HEK293T (cell line): Measurements from ENCODE around the gene MEF2C.

Experiments used
- CTCF ChIA-PET: fragments of 350-600 bp; formaldehyde crosslinking; extraction: SDS; loops from one replicate; lab custom pipeline; 2021; ENCODE audit warnings: antibody characterized with exemption, inconsistent platforms; lab: Yijun Ruan, JAX
- POLR2A ChIA-PET: fragments of 350-600 bp; formaldehyde crosslinking; extraction: SDS; loops from one replicate; lab custom pipeline; 2020; ENCODE audit warnings: antibody characterized with exemption, inconsistent platforms; lab: Yijun Ruan, JAX
- DNase-seq: peaks from one replicate; pipeline ENCODE4 v3.0.0; 2012; ENCODE audit warnings: mixed read lengths; ENCODE audit errors: extremely low spot score
- ARNT ChIP-seq: fragments of 450-650 bp; IDR thresholded peaks from 2 replicates; pipeline ENCODE4 v1.6.1; 2017; ENCODE audit warnings: mild to moderate bottlenecking
- BHLHE40 ChIP-seq: fragments of 450-650 bp; IDR thresholded peaks from 2 replicates; pipeline ENCODE4 v1.6.1; 2016; ENCODE audit warnings: mild to moderate bottlenecking, moderate library complexity, borderline replicate concordance
- CTBP1 ChIP-seq: fragments of 450-650 bp; IDR thresholded peaks from 2 replicates; pipeline ENCODE4 v1.6.1; 2016; ENCODE audit warnings: borderline replicate concordance
- ELF4 ChIP-seq: fragments of 450-650 bp; IDR thresholded peaks from 2 replicates; pipeline ENCODE4 v1.6.1; 2017; ENCODE audit warnings: antibody characterized with exemption
- FOXA1 ChIP-seq: fragments of 450-650 bp; IDR thresholded peaks from 2 replicates; pipeline ENCODE4 v1.6.1; 2016; ENCODE audit warnings: mild to moderate bottlenecking
- FOXK2 ChIP-seq: fragments of 450-650 bp; IDR thresholded peaks from 2 replicates; pipeline ENCODE4 v1.6.1; 2016; ENCODE audit warnings: mild to moderate bottlenecking
- FOXM1 ChIP-seq: fragments of 450-650 bp; IDR thresholded peaks from 2 replicates; pipeline ENCODE4 v1.6.1; 2017; ENCODE audit warnings: mild to moderate bottlenecking, borderline replicate concordance
- HDGF ChIP-seq: fragments of 450-650 bp; IDR thresholded peaks from 2 replicates; pipeline ENCODE4 v1.6.1; 2017; ENCODE audit warnings: antibody characterized with exemption, borderline replicate concordance
- L3MBTL2 ChIP-seq: fragments of 450-650 bp; conservative IDR thresholded peaks from 2 replicates; pipeline ENCODE4 v1.6.1; 2016; ENCODE audit warnings: mild to moderate bottlenecking
- LEF1 ChIP-seq: fragments of 450-650 bp; IDR thresholded peaks from 2 replicates; pipeline ENCODE4 v1.6.1; 2017; ENCODE audit warnings: mild to moderate bottlenecking, borderline replicate concordance
- NFRKB ChIP-seq: fragments of 450-650 bp; IDR thresholded peaks from 2 replicates; pipeline ENCODE4 v1.6.1; 2016; ENCODE audit warnings: mild to moderate bottlenecking, moderate library complexity
- SP1 ChIP-seq: fragments of 450-650 bp; IDR thresholded peaks from 2 replicates; pipeline ENCODE4 v1.6.1; 2017
- SUZ12 ChIP-seq: fragments of 450-650 bp; IDR thresholded peaks from 2 replicates; pipeline ENCODE4 v1.6.1; 2016; ENCODE audit warnings: mild to moderate bottlenecking
- TARDBP ChIP-seq: fragments of 450-650 bp; IDR thresholded peaks from 2 replicates; pipeline ENCODE4 v1.6.1; 2016
- ZNF384 ChIP-seq: fragments of 450-650 bp; IDR thresholded peaks from 2 replicates; pipeline ENCODE4 v1.6.1; 2016
- TF ChIP-seq, protein P1 (sequence below): fragments of 450-650 bp; IDR thresholded peaks from 2 replicates; pipeline ENCODE4 v1.6.1; 2016

The MEF2C gene

DNA sequence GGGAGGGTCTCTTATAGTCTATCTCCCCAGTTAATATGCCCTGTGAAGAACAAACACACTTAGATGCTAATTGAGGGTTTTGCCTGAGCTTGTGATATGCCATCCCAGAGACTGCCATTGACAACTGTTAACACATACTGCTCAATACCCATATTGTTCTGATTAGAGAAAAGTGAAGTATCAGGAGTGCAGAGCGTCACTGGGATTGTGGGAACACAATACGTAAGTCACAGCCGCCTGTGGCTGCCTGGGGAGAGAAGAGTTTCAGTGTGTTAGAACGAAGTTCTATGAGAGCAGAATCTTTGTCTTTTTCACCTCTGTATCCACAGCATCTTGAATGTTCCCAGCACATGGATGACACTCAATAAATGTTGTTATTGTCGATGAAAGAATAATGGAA lies 110.2 kb downstream of the MEF2C start:
- no peak for TF ChIP-seq NFRKB
- TF ChIP-seq L3MBTL2 = no peak
- TF ChIP-seq, protein P1, sequence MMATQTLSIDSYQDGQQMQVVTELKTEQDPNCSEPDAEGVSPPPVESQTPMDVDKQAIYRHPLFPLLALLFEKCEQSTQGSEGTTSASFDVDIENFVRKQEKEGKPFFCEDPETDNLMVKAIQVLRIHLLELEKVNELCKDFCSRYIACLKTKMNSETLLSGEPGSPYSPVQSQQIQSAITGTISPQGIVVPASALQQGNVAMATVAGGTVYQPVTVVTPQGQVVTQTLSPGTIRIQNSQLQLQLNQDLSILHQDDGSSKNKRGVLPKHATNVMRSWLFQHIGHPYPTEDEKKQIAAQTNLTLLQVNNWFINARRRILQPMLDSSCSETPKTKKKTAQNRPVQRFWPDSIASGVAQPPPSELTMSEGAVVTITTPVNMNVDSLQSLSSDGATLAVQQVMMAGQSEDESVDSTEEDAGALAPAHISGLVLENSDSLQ = no peak
- no peak for TF ChIP-seq LEF1
- no peak for TF ChIP-seq FOXM1
- no peak for TF ChIP-seq HDGF
- TF ChIP-seq FOXA1 = no peak
- TF ChIP-seq BHLHE40 = no peak
- no peak for TF ChIP-seq ELF4
- no peak for TF ChIP-seq FOXK2
- TF ChIP-seq SP1 = no peak
- no peak for TF ChIP-seq ZNF384
- no peak for TF ChIP-seq CTBP1
- ChIA-PET CTCF (no interaction called here), POLR2A (no interaction called here)
- no peak for DNase-seq

- POLR2A ChIA-PET = no interaction called here
- no peak for DNase-seq
- no peak for TF ChIP-seq LEF1
- no peak for TF ChIP-seq SP1
- TF ChIP-seq L3MBTL2 = no peak
- TF ChIP-seq NFRKB = no peak
- no peak for TF ChIP-seq ELF4
- TF ChIP-seq FOXK2 = no peak
- TF ChIP-seq BHLHE40 = no peak
- no peak for TF ChIP-seq CTBP1
- TF ChIP-seq ZNF384 = no peak
- CTCF ChIA-PET = no interaction called here
Measured at GRCh38 chr5:88772047-88772446, 110.9 kb downstream of the MEF2C start.

DNA sequence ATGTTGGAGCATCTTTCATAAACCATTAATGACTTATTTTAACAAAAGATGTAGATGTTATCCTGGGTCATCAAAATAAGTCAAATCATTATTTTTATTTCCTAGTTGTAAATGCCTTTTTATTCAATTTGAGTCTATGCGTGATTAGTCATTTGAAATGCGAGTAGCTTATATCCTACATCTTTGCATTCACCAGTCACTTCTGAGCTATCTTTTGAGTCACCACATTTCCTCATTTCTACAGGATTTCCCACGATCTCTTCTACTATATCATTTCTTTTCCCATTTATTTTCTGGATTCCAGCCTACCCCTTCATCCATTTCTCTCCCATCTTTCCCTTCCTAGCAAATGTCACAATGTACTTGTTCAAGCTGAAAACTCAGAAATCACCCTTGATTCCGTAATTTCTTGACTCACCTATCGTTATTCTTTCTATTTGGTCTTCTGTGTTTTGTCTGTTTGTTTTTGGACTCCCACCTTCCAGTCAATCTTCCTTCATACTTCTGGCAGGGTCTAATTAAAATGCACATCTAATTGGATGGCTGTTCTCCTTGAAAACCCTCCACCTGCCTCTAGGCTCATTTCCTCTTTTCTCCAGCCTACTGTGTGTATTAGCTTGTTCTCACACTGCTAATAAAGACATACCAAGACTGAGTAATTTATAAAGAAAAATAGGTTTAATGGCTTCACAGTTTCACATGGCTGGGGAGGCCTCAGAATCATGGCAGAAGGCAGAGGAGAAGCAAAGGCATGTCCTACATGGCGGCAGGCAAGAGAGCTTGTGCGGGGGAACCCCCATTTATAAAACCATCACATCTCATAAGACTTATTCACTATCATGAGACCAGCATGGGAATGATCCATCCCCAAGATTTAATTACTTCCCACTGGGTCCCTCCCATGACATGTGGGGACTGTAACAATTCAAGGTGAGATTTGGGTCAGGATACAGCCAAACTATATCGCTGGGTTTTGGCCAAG lies 112.4 kb downstream of the MEF2C start:
- ChIA-PET CTCF (no interaction called here), POLR2A (no interaction called here)
- DNase-seq = no peak
- TF ChIP-seq NFRKB (no peak), SUZ12 (no peak), L3MBTL2 (no peak), ARNT (no peak)

GRCh38 chr5:88769165-88769564 lies 113.8 kb downstream of the MEF2C start:
- ChIA-PET POLR2A (no interaction called here), CTCF (no interaction called here)
- TF ChIP-seq TARDBP (no peak), ZNF384 (no peak), FOXA1 (no peak), ARNT (no peak), SUZ12 (no peak), SP1 (no peak), FOXM1 (no peak), BHLHE40 (no peak), L3MBTL2 (no peak), NFRKB (no peak), CTBP1 (no peak), HDGF (no peak), LEF1 (no peak)
- DNase-seq = no peak

DNA sequence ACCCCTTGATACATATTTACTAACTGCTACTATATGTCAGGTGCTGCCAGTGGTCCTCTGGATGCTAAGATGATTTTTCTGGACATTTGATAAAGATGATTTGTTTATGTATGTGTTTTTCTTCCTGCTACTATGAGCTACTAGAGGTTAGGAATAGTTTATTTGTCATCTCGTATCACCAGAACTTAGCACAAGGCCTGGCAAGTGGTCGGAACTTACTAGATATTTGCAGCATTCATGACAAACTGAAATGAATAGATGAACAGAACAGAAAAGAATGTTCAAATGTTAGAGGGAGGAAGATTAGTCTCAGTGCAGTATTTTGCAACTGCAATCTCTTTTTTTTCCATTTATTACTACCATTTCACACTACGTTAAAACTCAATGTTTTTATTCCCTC lies 114.6 kb downstream of the MEF2C start:
- POLR2A ChIA-PET = no interaction called here
- CTCF ChIA-PET = no interaction called here
- TF ChIP-seq SP1 (no peak), FOXK2 (no peak), FOXA1 (no peak), LEF1 (no peak), FOXM1 (no peak)
- DNase-seq = no peak

DNA sequence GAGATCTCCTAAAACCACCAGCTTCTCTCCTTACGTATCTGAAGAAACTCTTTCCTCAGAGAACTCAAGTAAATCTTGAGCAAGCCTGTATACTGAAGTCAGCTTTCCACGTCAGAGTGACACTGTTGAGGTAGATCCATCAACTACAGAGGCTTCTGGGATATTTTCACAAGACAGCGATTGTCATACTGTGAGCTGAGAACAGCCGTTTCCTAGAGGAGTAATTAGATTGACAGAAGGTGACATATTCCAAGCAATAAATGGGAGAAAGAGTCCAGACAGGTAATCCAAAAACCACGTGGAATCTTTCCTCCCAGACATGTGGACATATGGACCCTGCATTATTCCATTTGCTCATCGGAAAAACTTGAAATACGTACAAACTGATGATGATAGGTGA lies 117.2 kb downstream of the MEF2C start:
- CTCF ChIA-PET = no interaction called here
- TF ChIP-seq ARNT (no peak), TARDBP (no peak), NFRKB (no peak), L3MBTL2 (no peak), SUZ12 (no peak), SP1 (no peak), HDGF (no peak), FOXM1 (no peak), BHLHE40 (no peak), FOXK2 (no peak), LEF1 (no peak), FOXA1 (no peak), ELF4 (no peak), CTBP1 (no peak), ZNF384 (no peak)
- TF ChIP-seq, protein P1 = no peak
- no peak for DNase-seq
- POLR2A ChIA-PET = no interaction called here
